GM18519 (cell line): ENCODE data around the gene PDE4DIP.
"Not testable (repeated sequence)": the region's sequence is repeated elsewhere in the genome, so short reads cannot be mapped to it uniquely, and the experiment has no call there.

ENCODE experiments used
- ATAC-seq: cut with Tn5 transposase; IDR thresholded peaks from one replicate; pipeline ENCODE4 v1.9.1; 2021; ENCODE audit warnings: mild to moderate bottlenecking, moderate library complexity; ENCODE audit not compliant: unreplicated experiment, low FRiP score

PDE4DIP gene

DNA sequence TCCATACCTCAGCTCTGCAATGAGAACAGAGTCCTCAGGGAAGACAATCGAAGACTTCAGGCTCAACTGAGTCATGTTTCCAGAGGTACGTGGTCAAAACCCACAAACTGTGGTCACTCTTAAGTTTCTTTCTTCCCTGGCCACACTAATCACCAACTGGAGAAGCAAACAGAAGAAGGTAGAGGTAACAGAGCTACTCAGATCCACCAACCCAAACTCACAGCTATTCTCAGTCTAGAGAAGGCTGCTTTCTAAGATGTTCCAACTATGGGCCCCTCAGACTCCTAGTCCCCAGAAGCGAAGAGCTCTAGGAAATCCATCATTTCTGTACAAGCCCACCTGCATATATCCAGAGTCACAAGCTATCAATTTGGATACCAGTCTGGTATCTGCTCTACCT, 174.3 kb downstream of the PDE4DIP start:
- not testable (repeated sequence) for ATAC-seq

- ATAC-seq, result not testable (repeated sequence)
These were observed 180.1 kb downstream of the PDE4DIP start for GRCh38 chr1:149024327-149024726.

- ATAC-seq, result not testable (repeated sequence)
These were observed 189.7 kb downstream of the PDE4DIP start for GRCh38 chr1:149033916-149034315.

DNA sequence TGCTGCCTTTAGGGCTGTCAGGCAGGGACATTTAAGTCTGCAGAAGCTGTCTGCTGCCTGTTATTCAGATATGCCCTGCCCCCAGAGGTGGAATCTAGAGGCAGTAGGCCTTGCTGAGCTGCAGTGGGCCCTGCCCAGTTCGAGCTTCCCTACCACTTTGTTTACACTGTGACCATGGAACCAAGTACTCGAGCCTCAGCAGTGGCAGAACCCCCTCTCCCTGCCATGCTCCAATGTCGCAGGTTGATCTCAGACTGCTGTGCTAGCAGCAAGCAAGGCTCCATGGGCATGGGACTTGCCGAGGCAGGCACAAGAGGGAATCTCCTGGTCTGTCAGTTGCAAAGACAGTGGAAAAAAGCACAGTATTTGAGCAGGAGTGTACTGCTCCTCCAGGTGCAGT, 198.8 kb downstream of the PDE4DIP start:
- not testable (repeated sequence) for ATAC-seq

GRCh38 chr1:149064611-149065010, 220.4 kb downstream of the PDE4DIP start:
- ATAC-seq, result not testable (repeated sequence)

GRCh38 chr1:149075505-149076127, 231.4 kb downstream of the PDE4DIP start:
- not testable (repeated sequence) for ATAC-seq
